B cell (primary cell): ENCODE measurements around the gene SRCAP. TPM values are rescaled to one million over a fixed set of nuclear protein-coding genes. Genes with fewer than 3 reads are reported as not detected.

ENCODE experiments used
- ATAC-seq: fragments of 200-7000 bp; cut with Tn5 transposase; one replicate; pipeline ENCODE4 v1.10.0; 2021; ENCODE audit warnings: low read depth, mild to moderate bottlenecking, moderate number of reproducible peaks, moderate library complexity
- CTCF ChIA-PET: fragments of 350-600 bp; sonication (Branson Sonifier 250); formaldehyde crosslinking; loops from one replicate; lab custom pipeline; 2021; ENCODE audit warnings: antibody characterized with exemption, inconsistent platforms; lab: Charles Lee
- POLR2A ChIA-PET: fragments of 350-600 bp; sonication (Branson Sonifier 250); formaldehyde crosslinking; loops from one replicate; lab custom pipeline; 2021; ENCODE audit warnings: antibody characterized with exemption; lab: Charles Lee
- DNase-seq: peaks from one replicate; pipeline ENCODE4 v3.0.0; 2013
- H2AFZ ChIP-seq: 2 replicates; pipeline ENCODE4 v1.6.1; 2012; ENCODE audit warnings: mild to moderate bottlenecking, low read depth, low read length; ENCODE audit not compliant: insufficient read depth, poor library complexity, severe bottlenecking
- H3K27ac ChIP-seq, 2 donors: 1 replicate in 1 of 2; 2 replicates in 1 of 2; pipeline ENCODE4 v1.5.1; 2012 to 2013; ENCODE audit warnings: low read length in 2 of 2, mild to moderate bottlenecking in 2 of 2, moderate library complexity in 1 of 2
- H3K27me3 ChIP-seq, 4 experiments: fragments of 200-600 bp in 1 of 4; sonication (generic) in 1 of 4; replicated peaks in 1 of 4; 1 replicate in 2 of 4; 2 replicates in 2 of 4; pipeline versions ENCODE4 v1.6.1 to v1.7.0; 2013 to 2016; ENCODE audit warnings: low read length in 3 of 4, mild to moderate bottlenecking in 2 of 4, mixed read lengths in 1 of 4, moderate library complexity in 1 of 4; ENCODE audit not compliant: insufficient read depth in 4 of 4, control insufficient read depth in 3 of 4; ENCODE audit errors: control extremely low read depth in 1 of 4
- H3K36me3 ChIP-seq, 2 experiments: replicated peaks in 1 of 2; 1 replicate in 1 of 2; 2 replicates in 1 of 2; pipeline versions ENCODE4 v1.6.1 to v1.7.1; 2013; ENCODE audit warnings: low read length in 1 of 2; ENCODE audit not compliant: insufficient read depth in 2 of 2, control insufficient read depth in 1 of 2; ENCODE audit errors: control extremely low read depth in 1 of 2, extremely low read depth in 1 of 2
- H3K4me1 ChIP-seq, 2 donors: fragments of 200-600 bp in 1 of 2; sonication (generic) in 1 of 2; 1 replicate in 1 of 2; 2 replicates in 1 of 2; pipeline versions ENCODE4 v1.5.1 to v1.6.1; 2013 to 2017; ENCODE audit warnings: low read length in 2 of 2; ENCODE audit not compliant: control insufficient read depth in 2 of 2, insufficient read depth in 2 of 2
- H3K4me2 ChIP-seq: replicated peaks from 2 replicates; pipeline ENCODE3; 2012; ENCODE audit warnings: mild to moderate bottlenecking, low read depth, low read length; ENCODE audit not compliant: poor library complexity, severe bottlenecking
- H3K4me3 ChIP-seq, 5 experiments: fragments of 200-600 bp in 1 of 5; sonication (generic) in 1 of 5; 1 replicate in 3 of 5; 2 replicates in 2 of 5; pipeline versions ENCODE4 v1.5.1 to v1.7.0; 2011 to 2016; ENCODE audit warnings: low read length in 4 of 5, mild to moderate bottlenecking in 4 of 5, low read depth in 2 of 5, control low read depth in 1 of 5, moderate library complexity in 1 of 5; ENCODE audit not compliant: insufficient read depth in 1 of 5; ENCODE audit errors: control extremely low read depth in 1 of 5, extremely low read depth in 1 of 5
- H3K79me2 ChIP-seq: fragments of 200-600 bp; sonication (generic); one replicate; pipeline ENCODE4 v1.6.0; 2016; ENCODE audit warnings: low read length; ENCODE audit not compliant: control insufficient read depth, insufficient read depth
- H3K9ac ChIP-seq: fragments of 200-600 bp; sonication (generic); 2 replicates; pipeline ENCODE4 v1.6.1; 2017; ENCODE audit warnings: mild to moderate bottlenecking, low read length, moderate library complexity
- H3K9me3 ChIP-seq, 3 donors: one replicate each; pipeline versions ENCODE4 v1.6.1 to v1.7.1; 2013; ENCODE audit warnings: low read length in 2 of 3; ENCODE audit not compliant: control insufficient read depth in 2 of 3, insufficient read depth in 1 of 3; ENCODE audit errors: control extremely low read depth in 1 of 3
- H4K20me1 ChIP-seq: 2 replicates; pipeline ENCODE4 v1.6.0; 2012; ENCODE audit warnings: mild to moderate bottlenecking, low read length; ENCODE audit not compliant: insufficient read depth, control insufficient read depth, poor library complexity, severe bottlenecking
- H3K27ac Mint-ChIP-seq: one replicate; pipeline ENCODE4 v1.8.0; 2021; ENCODE audit warnings: mixed read lengths
- H3K27me3 Mint-ChIP-seq: one replicate; pipeline ENCODE4 v1.8.0; 2021; ENCODE audit warnings: mixed read lengths
- H3K4me1 Mint-ChIP-seq: one replicate; pipeline ENCODE4 v1.8.0; 2021; ENCODE audit warnings: mixed read lengths
- H3K4me3 Mint-ChIP-seq: one replicate; pipeline ENCODE4 v1.8.0; 2021; ENCODE audit warnings: mixed read lengths
- H3K9me3 Mint-ChIP-seq: one replicate; pipeline ENCODE4 v1.8.0; 2022; ENCODE audit warnings: mixed read lengths; ENCODE audit not compliant: insufficient read depth
- EZH2 ChIP-seq: IDR thresholded peaks from 2 replicates; pipeline ENCODE4 v1.6.1; 2012; ENCODE audit warnings: borderline replicate concordance, low read depth, mild to moderate bottlenecking, moderate library complexity, low read length; ENCODE audit not compliant: insufficient read depth, poor library complexity, severe bottlenecking
- WGBS: methylation state at CpG from one replicate; pipeline ENCODE4 v1.1.5; 2013; ENCODE audit warnings: missing lambda C conversion rate; ENCODE audit not compliant: insufficient coverage; 5-methylcytosine and 5-hydroxymethylcytosine counted together
- intact Hi-C: fragments of 100-400 bp; cut with micrococcal nuclease; formaldehyde crosslinking; loops from one replicate; pipeline ENCODE4 v1.10.0; 2022
- polyA plus RNA-seq: library from polyadenylated mRNA; depleted of rRNA; stranded (reverse); fragments of >200 nt; gene quantifications from 2 replicates; pipeline ENCODE4 v1.2.3, GENCODE V29; 2012
- total RNA-seq, 2 donors: library from RNA; stranded (reverse); fragments of 120-200 nt in 1 of 2; gene quantifications; 1 replicate in 1 of 2; 2 replicates in 1 of 2; pipeline versions ENCODE4 v1.2.3 to v1.2.4, GENCODE V29; 2013 to 2022
- TF ChIP-seq, protein P1 (sequence below): fragments of 200-600 bp; IDR thresholded peaks from one replicate; pipeline ENCODE4 v1.8.0; 2022; ENCODE audit warnings: antibody characterized with exemption, mild to moderate bottlenecking

SRCAP gene
- total and polyA plus RNA-seq, 2 donors (not counting 1 experiment from before 2014, with no cell fraction given) = 20.9 to 145 TPM

DNA sequence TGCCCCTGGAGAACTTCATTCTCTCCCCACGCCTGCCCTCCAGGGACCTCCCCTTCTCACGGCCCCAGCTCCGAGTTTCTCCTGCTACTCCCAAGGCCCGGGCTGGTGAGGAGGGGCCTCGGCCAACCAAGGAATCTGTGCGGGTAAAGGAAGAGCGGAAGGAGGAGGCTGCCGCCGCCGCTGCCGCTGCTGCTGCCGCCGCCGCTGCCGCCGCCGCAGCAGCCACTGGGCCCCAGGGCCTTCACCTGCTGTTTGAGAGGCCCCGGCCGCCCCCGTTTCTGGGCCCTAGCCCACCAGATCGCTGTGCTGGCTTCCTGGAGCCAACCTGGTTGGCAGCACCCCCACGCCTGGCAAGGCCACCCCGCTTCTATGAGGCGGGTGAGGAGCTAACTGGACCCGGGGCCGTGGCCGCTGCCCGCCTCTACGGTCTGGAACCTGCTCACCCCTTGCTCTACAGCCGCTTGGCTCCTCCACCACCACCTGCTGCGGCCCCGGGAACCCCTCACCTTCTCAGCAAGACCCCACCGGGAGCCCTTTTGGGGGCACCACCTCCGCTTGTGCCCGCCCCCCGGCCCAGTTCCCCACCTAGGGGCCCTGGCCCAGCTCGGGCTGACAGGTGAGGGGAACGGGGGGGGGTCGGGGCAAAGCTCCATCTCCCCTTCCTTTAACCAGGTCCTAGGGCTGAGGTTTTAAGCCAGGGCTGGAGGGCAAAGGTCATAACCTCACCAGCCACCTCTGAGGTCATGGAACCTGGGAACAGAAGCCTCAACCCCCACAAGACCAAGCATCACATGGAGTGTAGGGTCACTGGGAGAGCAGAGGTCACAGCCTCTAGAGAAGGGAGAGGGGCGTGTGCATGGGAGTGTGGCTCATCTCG lies 29.7 kb upstream of the SRCAP start:
- CTCF ChIA-PET = no interaction called here
- peaks cover 2 to 62% of the 10 kb centered on the region in 2 experiments for H3K36me3 ChIP-seq
- WGBS = 97% methylated on average over 36 of the region's 41 CpGs

More for the DNA sequence above, 29.7 kb upstream of the SRCAP start:
- H3K27me3 ChIP-seq = no peaks in the 10 kb centered on the region
- H3K4me3 ChIP-seq = no peak overlapping the region
- Mint-ChIP-seq H3K27ac (no peak overlapping the region), H3K9me3 (no peaks in the 10 kb centered on the region), H3K27me3 (no peaks in the 10 kb centered on the region), H3K4me3 (no peak overlapping the region), H3K4me1 (peaks cover 5% of the 10 kb centered on the region)
- no peak overlapping the region for H3K4me2 ChIP-seq
- H2AFZ ChIP-seq = no peak overlapping the region
- TF ChIP-seq EZH2 = no peak
- TF ChIP-seq, protein P1, sequence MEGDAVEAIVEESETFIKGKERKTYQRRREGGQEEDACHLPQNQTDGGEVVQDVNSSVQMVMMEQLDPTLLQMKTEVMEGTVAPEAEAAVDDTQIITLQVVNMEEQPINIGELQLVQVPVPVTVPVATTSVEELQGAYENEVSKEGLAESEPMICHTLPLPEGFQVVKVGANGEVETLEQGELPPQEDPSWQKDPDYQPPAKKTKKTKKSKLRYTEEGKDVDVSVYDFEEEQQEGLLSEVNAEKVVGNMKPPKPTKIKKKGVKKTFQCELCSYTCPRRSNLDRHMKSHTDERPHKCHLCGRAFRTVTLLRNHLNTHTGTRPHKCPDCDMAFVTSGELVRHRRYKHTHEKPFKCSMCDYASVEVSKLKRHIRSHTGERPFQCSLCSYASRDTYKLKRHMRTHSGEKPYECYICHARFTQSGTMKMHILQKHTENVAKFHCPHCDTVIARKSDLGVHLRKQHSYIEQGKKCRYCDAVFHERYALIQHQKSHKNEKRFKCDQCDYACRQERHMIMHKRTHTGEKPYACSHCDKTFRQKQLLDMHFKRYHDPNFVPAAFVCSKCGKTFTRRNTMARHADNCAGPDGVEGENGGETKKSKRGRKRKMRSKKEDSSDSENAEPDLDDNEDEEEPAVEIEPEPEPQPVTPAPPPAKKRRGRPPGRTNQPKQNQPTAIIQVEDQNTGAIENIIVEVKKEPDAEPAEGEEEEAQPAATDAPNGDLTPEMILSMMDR = no peak
- H3K9me3 ChIP-seq = no peaks in the 10 kb centered on the region
- no peak for ATAC-seq
- H3K27ac ChIP-seq = no peak overlapping the region
- H3K79me2 ChIP-seq = peaks cover 7% of the 10 kb centered on the region
- no peak overlapping the region for H3K9ac ChIP-seq
- POLR2A ChIA-PET = interaction anchor here (0.7 kb wide), 1 partner anchor 9 kb away, joined by 3 read pairs; no protein-coding TSS in a partner anchor
- no peak for DNase-seq
- intact Hi-C loops = no loop called here
- no peaks in the 10 kb centered on the region for H3K4me1 ChIP-seq
- peaks cover 62% of the 10 kb centered on the region for H4K20me1 ChIP-seq
